WTC11 (cell line): ENCODE measurements around the gene ANKS6. TPM values are rescaled to one million over a fixed set of nuclear protein-coding genes. Genes with fewer than 3 reads are reported as not detected.

ENCODE experiments used
- ATAC-seq: fragments of 200-7000 bp; cut with Tn5 transposase; 2 replicates; pipeline ENCODE4 v1.10.0; 2021; ENCODE audit warnings: mild to moderate bottlenecking, moderate library complexity
- CTCF ChIA-PET: fragments of 300-600 bp; sonication (Branson Sonifier 250); formaldehyde crosslinking; loops from one replicate; lab custom pipeline; 2021; ENCODE audit warnings: antibody characterized with exemption; lab: Charles Lee
- POLR2A ChIA-PET: fragments of 350-600 bp; sonication (Branson Sonifier 250); formaldehyde crosslinking; loops from one replicate; lab custom pipeline; 2021; ENCODE audit warnings: antibody characterized with exemption; lab: Charles Lee
- DNase-seq: peaks from one replicate; pipeline ENCODE4 v3.0.0; 2021; ENCODE audit warnings: low spot score
- H3K27ac Mint-ChIP-seq: 2 replicates; pipeline ENCODE4 v1.8.0; 2021; ENCODE audit warnings: mixed read lengths
- H3K27me3 Mint-ChIP-seq: 2 replicates; pipeline ENCODE4 v1.8.0; 2021; ENCODE audit warnings: low read depth, mild to moderate bottlenecking, moderate library complexity, mixed read lengths
- H3K36me3 Mint-ChIP-seq: 2 replicates; pipeline ENCODE4 v1.8.0; 2021; ENCODE audit warnings: mixed read lengths
- H3K4me1 Mint-ChIP-seq: 2 replicates; pipeline ENCODE4 v1.8.0; 2022; ENCODE audit warnings: mixed read lengths
- H3K4me3 Mint-ChIP-seq: 2 replicates; pipeline ENCODE4 v1.8.0; 2021; ENCODE audit warnings: mild to moderate bottlenecking, moderate library complexity, mixed read lengths
- H3K9me3 Mint-ChIP-seq: 2 replicates; pipeline ENCODE4 v1.8.0; 2021; ENCODE audit warnings: mixed read lengths
- AR ChIP-seq: fragments of 250-450 bp; sonication (Bioruptor Pico); IDR thresholded peaks from 2 replicates; pipeline ENCODE4 v1.9.0; 2021; ENCODE audit warnings: mild to moderate bottlenecking
- ARID4B ChIP-seq: sonication (generic); formaldehyde crosslinking; IDR thresholded peaks from 2 replicates; pipeline ENCODE4 v1.8.0; 2023; ENCODE audit warnings: missing genetic modification reagents, mild to moderate bottlenecking, borderline replicate concordance
- ATF6 ChIP-seq: sonication (generic); formaldehyde crosslinking; IDR thresholded peaks from 2 replicates; pipeline ENCODE4 v1.8.1; 2023; ENCODE audit warnings: mild to moderate bottlenecking, missing genetic modification reagents
- ELF4 ChIP-seq: sonication (generic); formaldehyde crosslinking; IDR thresholded peaks from 2 replicates; pipeline ENCODE4 v1.8.1; 2022; ENCODE audit warnings: low read depth, mild to moderate bottlenecking, moderate library complexity, missing genetic modification reagents
- ETV6 ChIP-seq: sonication (generic); formaldehyde crosslinking; IDR thresholded peaks from 2 replicates; pipeline ENCODE4 v1.8.1; 2022; ENCODE audit warnings: mild to moderate bottlenecking, missing genetic modification reagents
- FOXJ3 ChIP-seq: sonication (generic); formaldehyde crosslinking; IDR thresholded peaks from 2 replicates; pipeline ENCODE4 v1.9.0; 2021; ENCODE audit warnings: missing genetic modification reagents, mild to moderate bottlenecking, borderline replicate concordance
- FOXK1 ChIP-seq: sonication (generic); formaldehyde crosslinking; IDR thresholded peaks from 2 replicates; pipeline ENCODE4 v1.8.0; 2022; ENCODE audit warnings: mild to moderate bottlenecking, moderate library complexity, missing genetic modification reagents
- GTF2I ChIP-seq: fragments of 250-450 bp; sonication (Bioruptor Pico); conservative IDR thresholded peaks from 2 replicates; pipeline ENCODE4 v1.4.0; 2021; ENCODE audit warnings: mild to moderate bottlenecking
- IRF1 ChIP-seq: sonication (generic); formaldehyde crosslinking; IDR thresholded peaks from 2 replicates; pipeline ENCODE4 v1.8.0; 2023; ENCODE audit warnings: missing genetic modification reagents
- MAX ChIP-seq: sonication (generic); formaldehyde crosslinking; IDR thresholded peaks from 2 replicates; pipeline ENCODE4 v1.8.0; 2022; ENCODE audit warnings: mild to moderate bottlenecking, missing genetic modification reagents
- STAT6 ChIP-seq: sonication (generic); formaldehyde crosslinking; conservative IDR thresholded peaks from 2 replicates; pipeline ENCODE4 v1.8.1; 2023; ENCODE audit warnings: mild to moderate bottlenecking, low read depth, missing genetic modification reagents, moderate library complexity
- ZNF281 ChIP-seq: sonication (generic); formaldehyde crosslinking; IDR thresholded peaks from 2 replicates; pipeline ENCODE4 v1.8.0; 2023; ENCODE audit warnings: mild to moderate bottlenecking, missing genetic modification reagents
- ZNF512 ChIP-seq: sonication (generic); formaldehyde crosslinking; IDR thresholded peaks from 2 replicates; pipeline ENCODE4 v1.8.1; 2022; ENCODE audit warnings: missing genetic modification reagents, borderline replicate concordance
- total RNA-seq: library from RNA; stranded (reverse); gene quantifications from 3 replicates; pipeline ENCODE4 v1.2.3, GENCODE V29; 2021

Gene ANKS6
- total RNA-seq, 1 experiment from 2014 or later = 65.1 TPM

- TF ChIP-seq ARID4B (no peak), IRF1 (no peak), MAX (no peak), AR (no peak)
These were observed 9.3 kb upstream of the ANKS6 start (continued) for GRCh38 chr9:98805506-98806272.

- ATAC-seq = no peak
- H3K27ac Mint-ChIP-seq = no peak overlapping the region
- POLR2A ChIA-PET = no interaction called here
- no peak overlapping the region for H3K4me3 Mint-ChIP-seq
- H3K27me3 Mint-ChIP-seq = peaks cover 23% of the 10 kb centered on the region
- TF ChIP-seq ETV6 (CRISPR knock-in tag) (no peak), STAT6 (CRISPR knock-in tag) (no peak), ZNF281 (CRISPR knock-in tag) (no peak), FOXJ3 (CRISPR knock-in tag) (no peak), ATF6 (CRISPR knock-in tag) (no peak), MAX (no peak), ZNF512 (CRISPR knock-in tag) (no peak), FOXK1 (CRISPR knock-in tag) (no peak), ELF4 (no peak), GTF2I (CRISPR knock-in tag) (no peak)
- TF ChIP-seq, all 79 proteins: peak for 0
- CTCF ChIA-PET = no interaction called here
- peaks cover 32% of the 10 kb centered on the region for H3K4me1 Mint-ChIP-seq
- no peaks in the 10 kb centered on the region for H3K36me3 Mint-ChIP-seq
- H3K9me3 Mint-ChIP-seq = peaks cover under 1% of the 10 kb centered on the region; the same call in 1 of the 2 replicates
- DNase-seq = no peak
These were observed 7.7 kb upstream of the ANKS6 start for GRCh38 chr9:98804083-98804482.
